ENCODE measurements around the gene OPCML.

OPCML gene

GRCh38 chr11:133305208-133305956, 226.9 kb downstream of the OPCML start:
- no peak for DNase-seq (ENCODE audit: extremely low read depth in 1 of 2, low read depth in 1 of 2)

- DNase-seq (ENCODE audit: extremely low read depth in 1 of 2, low read depth in 1 of 2): no peak
Measured at GRCh38 chr11:133303262-133303661, 229.0 kb downstream of the OPCML start.

- DNase-seq (ENCODE audit: extremely low read depth in 1 of 2, low read depth in 1 of 2): no peak
Measured at GRCh38 chr11:133302056-133302455, 230.2 kb downstream of the OPCML start.

- DNase-seq (ENCODE audit: extremely low read depth in 1 of 2, low read depth in 1 of 2): no peak
Measured at GRCh38 chr11:133300666-133301065, 231.6 kb downstream of the OPCML start.

- DNase-seq (ENCODE audit: extremely low read depth in 1 of 2, low read depth in 1 of 2): no peak
Measured at GRCh38 chr11:133291780-133292179, 240.5 kb downstream of the OPCML start.

GRCh38 chr11:133285359-133285758, 246.9 kb downstream of the OPCML start:
- no peak for DNase-seq (ENCODE audit: extremely low read depth in 1 of 2, low read depth in 1 of 2)

- no peak for DNase-seq (ENCODE audit: extremely low read depth in 1 of 2, low read depth in 1 of 2)
Measured at GRCh38 chr11:133284156-133284555, 248.1 kb downstream of the OPCML start.

- DNase-seq (ENCODE audit: extremely low read depth in 1 of 2, low read depth in 1 of 2): no peak
Measured at GRCh38 chr11:133277886-133278285, 254.4 kb downstream of the OPCML start.

- no peak for DNase-seq (ENCODE audit: extremely low read depth in 1 of 2, low read depth in 1 of 2)
Measured at GRCh38 chr11:133271871-133272776, 260.2 kb downstream of the OPCML start.

- DNase-seq (ENCODE audit: extremely low read depth in 1 of 2, low read depth in 1 of 2): no peak
Measured at GRCh38 chr11:133271206-133271605, 261.1 kb downstream of the OPCML start.

- no peak for DNase-seq (ENCODE audit: extremely low read depth in 1 of 2, low read depth in 1 of 2)
Measured at GRCh38 chr11:133269267-133269666, 263.0 kb downstream of the OPCML start.

- no peak for DNase-seq (ENCODE audit: extremely low read depth in 1 of 2, low read depth in 1 of 2)
Measured at GRCh38 chr11:133266986-133267385, 265.3 kb downstream of the OPCML start.

GRCh38 chr11:133265530-133266035, 266.7 kb downstream of the OPCML start:
- no peak for DNase-seq (ENCODE audit: extremely low read depth in 1 of 2, low read depth in 1 of 2)

GRCh38 chr11:133263332-133263731, 269.0 kb downstream of the OPCML start:
- no peak for DNase-seq (ENCODE audit: extremely low read depth in 1 of 2, low read depth in 1 of 2)

- DNase-seq (ENCODE audit: extremely low read depth in 1 of 2, low read depth in 1 of 2): no peak
Measured at GRCh38 chr11:133258751-133259150, 273.6 kb downstream of the OPCML start.

- DNase-seq (ENCODE audit: extremely low read depth in 1 of 2, low read depth in 1 of 2): no peak
Measured at GRCh38 chr11:133254601-133255000, 277.7 kb downstream of the OPCML start.

GRCh38 chr11:133253570-133253969, 278.7 kb downstream of the OPCML start:
- no peak for DNase-seq (ENCODE audit: extremely low read depth in 1 of 2, low read depth in 1 of 2)

GRCh38 chr11:133251841-133252240, 280.5 kb downstream of the OPCML start:
- no peak for DNase-seq (ENCODE audit: extremely low read depth in 1 of 2, low read depth in 1 of 2)

- DNase-seq (ENCODE audit: extremely low read depth in 1 of 2, low read depth in 1 of 2): no peak
Measured at GRCh38 chr11:133249530-133249929, 282.8 kb downstream of the OPCML start.

GRCh38 chr11:133249065-133249464, 283.2 kb downstream of the OPCML start:
- DNase-seq (ENCODE audit: extremely low read depth in 1 of 2, low read depth in 1 of 2): no peak

GRCh38 chr11:133243832-133244231, 288.5 kb downstream of the OPCML start:
- no peak for DNase-seq (ENCODE audit: extremely low read depth in 1 of 2, low read depth in 1 of 2)
